Kidney (tissue), 14 donors: ENCODE data around the gene KCNN3. TPM values are rescaled to one million over a fixed set of nuclear protein-coding genes. Genes with fewer than 3 reads are reported as not detected.

ENCODE experiments used
- DNase-seq, 5 donors: peaks; one replicate each; pipeline ENCODE4 v3.0.0-alpha.2; 2013 to 2020
- FAIRE-seq: peaks from 2 replicates; lab custom pipeline; 2012; peaks lifted over from hg19 to GRCh38; lab: Jason Lieb, UNC
- H3K27ac ChIP-seq, 2 donors: one replicate each; pipeline ENCODE4 v1.7.0; 2013; ENCODE audit warnings: low read depth in 2 of 2, low read length in 2 of 2, inconsistent platforms in 1 of 2
- H3K27me3 ChIP-seq: one replicate; pipeline ENCODE4 v1.7.1; 2013; ENCODE audit warnings: low read length, inconsistent platforms; ENCODE audit not compliant: control insufficient read depth, insufficient read depth
- H3K36me3 ChIP-seq, 3 donors: one replicate each; pipeline versions ENCODE4 v1.7.0 to v1.7.1; 2013; ENCODE audit warnings: low read length in 3 of 3, control low read depth in 1 of 3, inconsistent platforms in 1 of 3; ENCODE audit not compliant: insufficient read depth in 3 of 3, control insufficient read depth in 2 of 3
- H3K4me1 ChIP-seq, 3 donors: one replicate each; pipeline versions ENCODE4 v1.7.0 to v1.7.1; 2013; ENCODE audit warnings: low read length in 3 of 3, inconsistent platforms in 1 of 3, low read depth in 1 of 3; ENCODE audit not compliant: control insufficient read depth in 2 of 3, insufficient read depth in 2 of 3
- H3K4me3 ChIP-seq, 3 donors: one replicate each; pipeline versions ENCODE4 v1.7.0 to v1.8.1; 2013; ENCODE audit warnings: low read length in 3 of 3, control low read depth in 1 of 3, inconsistent platforms in 1 of 3
- H3K9ac ChIP-seq, 3 donors: one replicate each; pipeline versions ENCODE4 v1.7.0 to v1.7.1; 2013; ENCODE audit warnings: low read length in 3 of 3, control low read depth in 1 of 3, inconsistent platforms in 1 of 3
- H3K9me3 ChIP-seq, 3 donors: one replicate each; pipeline versions ENCODE4 v1.7.0 to v1.7.1; 2013; ENCODE audit warnings: low read length in 3 of 3, control low read depth in 1 of 3, inconsistent platforms in 1 of 3; ENCODE audit not compliant: control insufficient read depth in 2 of 3, insufficient read depth in 1 of 3
- CTCF ChIP-seq: IDR thresholded peaks from 3 replicates; pipeline ENCODE4 v1.5.1; 2012; ENCODE audit warnings: mild to moderate bottlenecking, moderate library complexity, borderline replicate concordance; ENCODE audit not compliant: insufficient read depth; ENCODE audit errors: extremely low read depth
- intact Hi-C: fragments of 100-400 bp; cut with DNase I; formaldehyde crosslinking; loops from one replicate; pipeline ENCODE4 v1.11.1; 2022
- polyA plus RNA-seq: library from polyadenylated mRNA; stranded (reverse); fragments of 350-450 nt; fragmentation: Illumina TruSeq; extraction: RNeasy Lipid Tissue Mini Kit (QIAGEN cat#74804); gene quantifications from one replicate; pipeline ENCODE4 v1.2.3, GENCODE V29; 2014; ENCODE audit warnings: low read depth, low replicate concordance; ENCODE audit not compliant: insufficient read depth
- total RNA-seq: library from RNA; stranded (reverse); fragmentation: NEBNext Ultra II Directional; extraction: Animal tissue kit (Norgen Biotek cat#: 25700); gene quantifications from one replicate; pipeline ENCODE4 v1.2.1, GENCODE V29; 2021
- donor health status: control.
- donor health status: control.
- donor health status: control.
- donor health status: control.
- donor health status: control.
- donor health status: DM: yes; HTN: yes; CAD: no.
- donor health status: Normal renal cell carcinoma (clear cell type).

KCNN3 gene
- total and polyA plus RNA-seq, 2 donors from 2014 or later, result 2.6 to 5.6 TPM

GRCh38 chr1:154769193-154769895 is 100.7 kb downstream of the KCNN3 start:
- Histone ChIP-seq H3K36me3 (no peaks in the 10 kb centered on the region), H3K27me3 (no peaks in the 10 kb centered on the region), H3K4me1 (peaks cover 0 to 2% (median 0%) of the 10 kb centered on the region in 3 donors), H3K9ac (no peak overlapping the region), H3K9me3 (no peaks in the 10 kb centered on the region), H3K27ac (no peak overlapping the region), H3K4me3 (no peak overlapping the region)
- DNase-seq, result peak in 1 of 5 donors; percentile 2
- intact Hi-C loops, result no loop called here
- no peak for FAIRE-seq
- TF ChIP-seq CTCF, result no peak

- Histone ChIP-seq H3K27ac (no peak overlapping the region), H3K4me1 (peaks cover 0 to 2% (median 0%) of the 10 kb centered on the region in 3 donors), H3K4me3 (no peak overlapping the region), H3K36me3 (no peaks in the 10 kb centered on the region), H3K9ac (no peak overlapping the region), H3K27me3 (no peaks in the 10 kb centered on the region), H3K9me3 (no peaks in the 10 kb centered on the region)
- intact Hi-C loops, result no loop called here
- FAIRE-seq (no peak), DNase-seq (peak in 2 of 5 donors; percentile 25 to 46)
- TF ChIP-seq CTCF, result no peak
Measured at GRCh38 chr1:154768456-154769125, 101.5 kb downstream of the KCNN3 start.

GRCh38 chr1:154767315-154768240 is 102.5 kb downstream of the KCNN3 start:
- Histone ChIP-seq H3K9ac (no peak overlapping the region), H3K36me3 (no peaks in the 10 kb centered on the region)
- DNase-seq, result peak in 2 of 5 donors; percentile 35 to 46

More at GRCh38 chr1:154767315-154768240, 102.5 kb downstream of the KCNN3 start:
- FAIRE-seq, result no peak
- TF ChIP-seq CTCF, result no peak
- H3K27me3 ChIP-seq, result no peaks in the 10 kb centered on the region
- H3K4me1 ChIP-seq, result peaks cover 0 to 2% (median 0%) of the 10 kb centered on the region in 3 donors
- H3K4me3 ChIP-seq, result no peak overlapping the region
- intact Hi-C loops, result no loop called here
- H3K27ac ChIP-seq, result no peak overlapping the region
- no peaks in the 10 kb centered on the region for H3K9me3 ChIP-seq
